HG03108 (cell line): ENCODE measurements around the gene TTC7B.
A peak's percentile ranks its signal among the peaks of the same experiment; 100 is the strongest.

Experiments used
- ATAC-seq: cut with Tn5 transposase; IDR thresholded peaks from one replicate; pipeline ENCODE4 v1.9.1; 2021; ENCODE audit warnings: moderate library complexity; ENCODE audit not compliant: unreplicated experiment

Gene TTC7B

GRCh38 chr14:90778571-90779255, 37.5 kb downstream of the TTC7B start:
- ATAC-seq = no peak

GRCh38 chr14:90777830-90778485, 38.3 kb downstream of the TTC7B start:
- ATAC-seq = no peak

- ATAC-seq = no peak
Observed at GRCh38 chr14:90777358-90777757, 38.9 kb downstream of the TTC7B start.

GRCh38 chr14:90775441-90775840, 40.8 kb downstream of the TTC7B start:
- no peak for ATAC-seq

GRCh38 chr14:90774316-90774715, 41.9 kb downstream of the TTC7B start:
- no peak for ATAC-seq

- no peak for ATAC-seq
Observed at GRCh38 chr14:90773705-90774104, 42.5 kb downstream of the TTC7B start.

- ATAC-seq = no peak
Observed at GRCh38 chr14:90773196-90773486, 43.1 kb downstream of the TTC7B start.

GRCh38 chr14:90767899-90768298, 48.3 kb downstream of the TTC7B start:
- ATAC-seq = no peak

GRCh38 chr14:90760591-90761316, 55.5 kb downstream of the TTC7B start:
- no peak for ATAC-seq

- ATAC-seq = no peak
Observed at GRCh38 chr14:90760078-90760444, 56.2 kb downstream of the TTC7B start.

- peak; percentile 35 for ATAC-seq
Observed at GRCh38 chr14:90759370-90760077, 56.7 kb downstream of the TTC7B start.

- ATAC-seq = no peak
Observed at GRCh38 chr14:90758959-90759358, 57.3 kb downstream of the TTC7B start.

- ATAC-seq = peak; percentile 85
Observed at GRCh38 chr14:90758028-90758889, 58.0 kb downstream of the TTC7B start.

GRCh38 chr14:90757452-90757851, 58.8 kb downstream of the TTC7B start:
- no peak for ATAC-seq

- no peak for ATAC-seq
Observed at GRCh38 chr14:90756755-90757345, 59.4 kb downstream of the TTC7B start.

- ATAC-seq = no peak
Observed at GRCh38 chr14:90755661-90756304, 60.4 kb downstream of the TTC7B start.

- ATAC-seq = no peak
Observed at GRCh38 chr14:90753456-90754005, 62.7 kb downstream of the TTC7B start.

- ATAC-seq = no peak
Observed at GRCh38 chr14:90750701-90751100, 65.5 kb downstream of the TTC7B start.

- ATAC-seq = no peak
Observed at GRCh38 chr14:90750191-90750590, 66.0 kb downstream of the TTC7B start.

- ATAC-seq = no peak
Observed at GRCh38 chr14:90747909-90748308, 68.3 kb downstream of the TTC7B start.
